CD4-positive, alpha-beta T cell treated with Interleukin-6 at 100 ng/mL for 8 hours (primary cell): ENCODE results near the gene TBC1D8B.
"Not testable (repeated sequence)": the region's sequence is repeated elsewhere in the genome, so short reads cannot be mapped to it uniquely, and the experiment has no call there.

Experiments
- DNase-seq: peaks from one replicate; pipeline ENCODE4 v3.0.0-alpha.2; 2020; ENCODE audit warnings: mixed read lengths, low spot score

Gene TBC1D8B

GRCh38 chrX:106802388-106803275 lies at the start of gene TBC1D8B:
Gene TBC1D8B (plus strand): TSS chrX:106802673. CDS start chrX:106802854, 181 bp downstream.
- DNase-seq, result peak; percentile 22

GRCh38 chrX:106769288-106769687 lies 33.2 kb upstream of the TBC1D8B start:
- DNase-seq, result not testable (repeated sequence)

GRCh38 chrX:106774981-106775380 lies 27.5 kb upstream of the TBC1D8B start:
- DNase-seq, result no peak

GRCh38 chrX:106780264-106780663 lies 22.2 kb upstream of the TBC1D8B start:
- DNase-seq, result no peak

DNA sequence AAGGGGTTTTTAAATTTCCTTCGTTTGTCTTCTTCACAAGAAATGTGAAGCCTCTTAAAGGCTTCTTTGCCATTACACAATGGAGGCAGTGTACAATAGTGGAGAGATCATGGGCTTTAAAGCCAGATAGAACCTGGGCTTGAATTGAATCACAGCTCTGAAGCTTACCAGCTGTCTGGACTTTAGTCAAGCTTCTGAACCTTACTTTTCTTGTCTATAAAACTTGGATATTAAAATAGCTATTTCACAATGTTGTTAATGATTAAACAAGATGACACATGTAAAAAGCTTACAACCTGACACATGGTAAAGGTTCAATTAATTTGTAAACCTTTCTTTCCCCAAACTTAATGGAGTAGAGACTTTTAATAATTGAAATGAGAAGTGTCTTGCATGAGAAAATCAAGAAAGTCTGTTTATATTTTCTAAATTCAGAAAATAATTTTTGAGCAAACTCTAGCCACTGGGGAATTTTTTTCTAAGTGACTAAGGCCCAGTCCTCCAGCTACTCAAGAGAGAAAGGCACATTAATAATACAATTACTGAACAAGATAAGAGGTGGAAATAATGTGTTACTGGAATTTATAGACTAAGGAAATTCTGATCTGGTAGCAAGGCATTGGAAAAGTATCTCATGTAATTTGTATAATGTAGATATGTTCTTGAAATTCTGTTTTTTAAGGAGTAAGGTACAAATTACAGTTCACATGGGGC lies 21.7 kb upstream of the TBC1D8B start:
- DNase-seq, result no peak

GRCh38 chrX:106783716-106784115 lies 18.8 kb upstream of the TBC1D8B start:
- DNase-seq, result no peak

DNA sequence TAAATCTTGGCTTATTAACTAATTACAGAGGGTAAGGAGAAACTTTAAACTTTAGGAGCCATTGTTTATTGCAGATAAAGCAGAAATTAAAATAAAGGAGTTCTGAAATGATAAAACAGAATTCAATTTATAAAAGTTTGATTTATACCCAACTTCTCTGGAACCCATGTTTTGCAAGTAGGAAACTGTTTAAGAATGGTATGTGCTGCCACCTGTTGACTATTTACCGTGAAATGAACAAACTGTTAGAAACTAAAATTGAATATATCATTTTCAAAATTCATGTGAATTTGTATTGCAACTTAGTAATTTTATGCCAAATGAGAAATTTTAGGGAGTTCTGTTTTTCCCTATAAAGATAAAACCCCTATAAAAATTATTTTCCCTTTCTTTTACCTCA lies 11.0 kb upstream of the TBC1D8B start:
- no peak for DNase-seq

GRCh38 chrX:106802063-106802387 lies 448 bp upstream of the TBC1D8B start:
- DNase-seq, result no peak

GRCh38 chrX:106811131-106811910 lies 8.8 kb downstream of the TBC1D8B start:
- no peak for DNase-seq

GRCh38 chrX:106812930-106813329 lies 10.5 kb downstream of the TBC1D8B start:
- DNase-seq, result not testable (repeated sequence)

DNA sequence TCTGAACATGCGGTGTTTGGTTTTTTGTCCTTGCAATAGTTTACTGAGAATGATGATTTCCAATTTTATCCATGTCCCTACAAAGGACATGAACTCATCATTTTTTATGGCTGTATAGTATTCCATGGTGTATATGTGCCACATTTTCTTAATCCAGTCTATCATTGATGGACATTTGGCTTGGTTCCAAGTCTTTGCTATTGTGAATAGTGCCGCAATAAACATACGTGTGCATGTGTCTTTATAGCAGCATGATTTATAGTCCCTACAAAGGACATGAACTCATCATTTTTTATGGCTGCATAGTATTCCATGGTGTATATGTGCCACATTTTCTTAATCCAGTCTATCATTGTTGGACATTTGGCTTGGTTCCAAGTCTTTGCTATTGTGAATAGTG lies 11.6 kb downstream of the TBC1D8B start:
- not testable (repeated sequence) for DNase-seq

GRCh38 chrX:106862972-106863688 lies 60.7 kb downstream of the TBC1D8B start:
- DNase-seq, result no peak

DNA sequence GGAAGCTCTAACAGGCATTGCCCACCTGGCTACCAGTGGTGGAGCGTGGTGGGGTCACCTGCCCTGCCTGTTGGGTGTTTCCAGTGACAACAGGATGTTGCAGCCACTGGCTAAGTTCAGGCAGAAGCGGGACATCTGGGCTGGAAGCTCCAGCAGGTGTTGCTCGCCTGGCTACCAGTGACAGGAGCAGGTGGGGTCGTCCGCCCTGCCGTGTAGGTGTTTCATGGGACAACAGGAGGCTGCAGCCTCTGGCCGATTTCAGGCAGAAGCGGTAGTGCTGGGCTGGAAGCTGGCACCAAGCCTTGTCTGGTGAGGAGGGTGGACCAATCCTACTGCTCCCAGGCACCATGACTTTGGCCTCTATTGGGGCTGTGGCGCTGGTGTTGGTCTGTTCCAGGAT lies 61.2 kb downstream of the TBC1D8B start:
- DNase-seq, result no peak

DNA sequence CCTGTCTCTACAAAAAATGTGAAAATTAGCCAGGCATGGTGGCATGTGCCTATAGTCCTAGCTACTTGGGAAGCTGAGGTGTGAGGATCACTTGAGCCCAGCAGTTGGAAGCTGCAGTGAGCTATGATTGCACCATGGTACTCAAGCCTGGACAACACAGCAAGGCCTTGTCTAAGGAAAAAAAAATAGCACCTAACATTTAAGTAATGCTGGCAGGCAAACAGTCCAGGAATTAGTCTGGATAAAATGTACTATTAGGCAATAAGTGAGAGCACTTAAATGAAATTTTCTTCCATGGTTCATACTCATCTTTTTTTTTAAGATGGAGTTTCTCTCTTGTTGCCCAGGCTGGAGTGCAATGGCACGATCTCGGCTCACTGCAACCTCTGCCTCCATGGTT lies 70.3 kb downstream of the TBC1D8B start:
- not testable (repeated sequence) for DNase-seq

GRCh38 chrX:106874075-106874474 lies 71.6 kb downstream of the TBC1D8B start:
- DNase-seq, result peak; percentile 12

- DNase-seq, result no peak
Observed at GRCh38 chrX:106875151-106875550, 72.7 kb downstream of the TBC1D8B start.

GRCh38 chrX:106889468-106889867 lies 87.0 kb downstream of the TBC1D8B start:
- no peak for DNase-seq

DNA sequence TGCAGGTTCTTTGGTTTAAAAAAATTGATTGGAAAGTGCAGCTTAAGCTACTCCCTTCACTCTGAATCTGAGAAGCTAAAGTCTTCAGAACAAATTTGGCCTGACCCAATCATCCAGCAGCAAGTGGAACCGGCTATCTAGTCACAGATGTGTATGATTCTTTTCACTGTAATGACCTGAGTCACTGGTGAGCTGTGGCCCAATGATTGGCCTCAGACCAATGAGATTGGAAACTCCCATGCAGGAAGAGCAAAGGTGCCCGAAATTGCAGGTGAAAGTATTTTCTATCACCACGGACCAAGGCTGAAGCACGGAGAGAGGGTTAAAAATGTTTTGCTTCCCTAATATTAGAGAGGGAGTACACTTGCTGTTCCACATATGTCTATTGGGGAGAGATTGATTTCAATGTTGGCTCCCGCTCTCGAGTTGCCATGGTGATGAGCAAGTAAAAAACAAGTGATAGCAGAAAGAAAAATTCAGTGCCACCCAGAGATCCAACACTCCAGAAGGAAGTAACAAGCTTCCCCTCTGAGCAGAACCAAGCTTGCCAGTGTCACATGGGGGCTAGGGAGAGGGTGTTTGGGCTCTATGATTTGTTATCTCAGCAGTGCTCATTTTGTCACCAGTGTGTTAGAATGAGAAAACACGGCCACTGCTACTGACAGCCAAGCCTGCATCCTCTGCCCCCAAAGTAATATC lies 89.4 kb downstream of the TBC1D8B start:
- no peak for DNase-seq

- DNase-seq, result peak; percentile 48
Observed at GRCh38 chrX:106894392-106894909, 92.0 kb downstream of the TBC1D8B start.

DNA sequence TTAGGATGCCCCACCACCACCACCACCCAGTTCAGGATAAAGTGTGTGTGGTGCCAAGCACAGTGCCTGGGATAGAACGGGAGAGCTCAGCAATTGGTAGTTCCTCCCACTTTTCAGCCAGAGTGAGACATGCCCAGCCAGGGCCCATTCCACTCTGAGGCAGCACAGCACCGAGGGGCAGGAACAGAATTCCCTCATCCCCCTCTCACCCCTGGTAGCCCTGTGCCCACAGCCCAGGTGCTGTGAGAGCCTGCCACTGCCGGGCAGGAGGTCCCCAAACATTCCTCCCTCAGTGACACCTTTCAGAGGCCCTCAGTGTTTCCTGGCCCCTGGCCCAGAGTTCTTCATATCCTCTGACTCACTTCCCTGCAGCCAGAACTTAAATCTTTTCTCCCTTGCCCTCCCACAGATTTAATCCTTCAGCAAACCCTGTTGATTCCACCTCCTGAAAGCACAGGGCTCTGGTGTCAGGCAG lies 92.5 kb downstream of the TBC1D8B start:
- DNase-seq, result no peak

- no peak for DNase-seq
Observed at GRCh38 chrX:106897259-106897658, 94.8 kb downstream of the TBC1D8B start.
